IPS DF 6.9 (cell line): ENCODE measurements around the gene BCL2L1.

Source experiments
- DNase-seq: peaks from one replicate; pipeline ENCODE4 v3.0.0-alpha.2; 2013; ENCODE audit warnings: low read depth, low spot score
- H3K27ac ChIP-seq: one replicate; pipeline ENCODE4 v1.5.1; 2013; ENCODE audit warnings: low read length, control low read depth
- H3K27me3 ChIP-seq: 2 replicates; pipeline ENCODE4 v1.6.1; 2013; ENCODE audit warnings: mild to moderate bottlenecking, low read length; ENCODE audit not compliant: control insufficient read depth, insufficient read depth
- H3K36me3 ChIP-seq: 2 replicates; pipeline ENCODE4 v1.6.1; 2013; ENCODE audit warnings: low read length; ENCODE audit not compliant: control insufficient read depth, insufficient read depth
- H3K4me1 ChIP-seq: 2 replicates; pipeline ENCODE4 v1.6.1; 2013; ENCODE audit warnings: low read length; ENCODE audit not compliant: control insufficient read depth, insufficient read depth
- H3K4me3 ChIP-seq: 2 replicates; pipeline ENCODE4 v1.5.1; 2013; ENCODE audit warnings: mild to moderate bottlenecking, low read length
- H3K9me3 ChIP-seq: 2 replicates; pipeline ENCODE4 v1.6.1; 2013; ENCODE audit warnings: low read length, inconsistent platforms; ENCODE audit not compliant: control insufficient read depth, insufficient read depth
- WGBS: extraction: QIAGEN DNeasy Blood & Tissue Kit; methylation state at CpG from one replicate; pipeline ENCODE4 v1.1.7; 2013; ENCODE audit warnings: mixed read lengths, missing lambda C conversion rate; ENCODE audit not compliant: insufficient read length, insufficient coverage; 5-methylcytosine and 5-hydroxymethylcytosine counted together

Gene BCL2L1

GRCh38 chr20:31699801-31700728, 22.6 kb downstream of the BCL2L1 start:
- Histone ChIP-seq H3K27me3 (no peaks in the 10 kb centered on the region), H3K27ac (no peak overlapping the region), H3K36me3 (no peaks in the 10 kb centered on the region), H3K4me1 (0 out of 2 replicates have a peak, but pooled peaks cover 1% of the 10 kb centered on the region), H3K4me3 (no peak overlapping the region), H3K9me3 (no peaks in the 10 kb centered on the region)
- no CpG with 5 or more reads among the region's 7 CpGs for WGBS
- no peak for DNase-seq

- DNase-seq: no peak
- H3K27ac ChIP-seq: no peak overlapping the region
- no peaks in the 10 kb centered on the region for H3K27me3 ChIP-seq
- no CpG with 5 or more reads among the region's 6 CpGs for WGBS
- peaks cover 1% of the 10 kb centered on the region; the same call in 1 of the 2 replicates for H3K4me1 ChIP-seq
- H3K4me3 ChIP-seq: no peak overlapping the region
- H3K36me3 ChIP-seq: no peaks in the 10 kb centered on the region
- H3K9me3 ChIP-seq: no peaks in the 10 kb centered on the region
These were observed 23.6 kb downstream of the BCL2L1 start for GRCh38 chr20:31698803-31699718.

- WGBS: no CpG with 5 or more reads among the region's 8 CpGs
- H3K4me3 ChIP-seq: no peak overlapping the region
- H3K9me3 ChIP-seq: no peaks in the 10 kb centered on the region
- peaks cover 3% of the 10 kb centered on the region; the same call in 1 of the 2 replicates for H3K4me1 ChIP-seq
- no peaks in the 10 kb centered on the region for H3K27me3 ChIP-seq
- no peaks in the 10 kb centered on the region for H3K36me3 ChIP-seq
- no peak for DNase-seq
- no peak overlapping the region for H3K27ac ChIP-seq
These were observed 24.3 kb downstream of the BCL2L1 start for GRCh38 chr20:31698243-31698802.

GRCh38 chr20:31695849-31696804, 26.5 kb downstream of the BCL2L1 start:
- H3K4me1 ChIP-seq: peaks cover 3% of the 10 kb centered on the region; the same call in 1 of the 2 replicates
- DNase-seq: no peak
- H3K4me3 ChIP-seq: no peak overlapping the region
- no CpG with 5 or more reads among the region's 12 CpGs for WGBS
- no peaks in the 10 kb centered on the region for H3K9me3 ChIP-seq
- H3K36me3 ChIP-seq: no peaks in the 10 kb centered on the region
- no peak overlapping the region for H3K27ac ChIP-seq
- H3K27me3 ChIP-seq: no peaks in the 10 kb centered on the region

- Histone ChIP-seq H3K27ac (no peak overlapping the region), H3K36me3 (no peaks in the 10 kb centered on the region), H3K4me3 (no peak overlapping the region), H3K27me3 (no peaks in the 10 kb centered on the region), H3K9me3 (no peaks in the 10 kb centered on the region), H3K4me1 (peaks cover 3% of the 10 kb centered on the region; the same call in 1 of the 2 replicates)
- no peak for DNase-seq
- WGBS: no CpG with 5 or more reads among the region's 5 CpGs
These were observed 27.6 kb downstream of the BCL2L1 start for GRCh38 chr20:31694842-31695593.

- H3K27me3 ChIP-seq: no peaks in the 10 kb centered on the region
- H3K36me3 ChIP-seq: no peaks in the 10 kb centered on the region
- no peak overlapping the region for H3K4me3 ChIP-seq
- peaks cover 3% of the 10 kb centered on the region; the same call in 1 of the 2 replicates for H3K4me1 ChIP-seq
- DNase-seq: no peak
- WGBS: no CpG with 5 or more reads among the region's 4 CpGs
- no peaks in the 10 kb centered on the region for H3K9me3 ChIP-seq
- H3K27ac ChIP-seq: no peak overlapping the region
These were observed 28.5 kb downstream of the BCL2L1 start for GRCh38 chr20:31693987-31694661.

GRCh38 chr20:31693402-31693801, 29.3 kb downstream of the BCL2L1 start:
- H3K9me3 ChIP-seq: no peaks in the 10 kb centered on the region
- H3K27me3 ChIP-seq: no peaks in the 10 kb centered on the region
- no peak for DNase-seq
- H3K36me3 ChIP-seq: no peaks in the 10 kb centered on the region
- H3K4me1 ChIP-seq: peaks cover 3% of the 10 kb centered on the region; the same call in 1 of the 2 replicates
- no peak overlapping the region for H3K27ac ChIP-seq
- no CpG with 5 or more reads among the region's 6 CpGs for WGBS
- no peak overlapping the region for H3K4me3 ChIP-seq

- H3K4me1 ChIP-seq: peaks cover 3% of the 10 kb centered on the region; the same call in 1 of the 2 replicates
- no peaks in the 10 kb centered on the region for H3K27me3 ChIP-seq
- H3K27ac ChIP-seq: no peak overlapping the region
- H3K4me3 ChIP-seq: no peak overlapping the region
- no peaks in the 10 kb centered on the region for H3K9me3 ChIP-seq
- no peak for DNase-seq
- WGBS: no CpG with 5 or more reads among the region's 1 CpG
- no peaks in the 10 kb centered on the region for H3K36me3 ChIP-seq
These were observed 30.9 kb downstream of the BCL2L1 start for GRCh38 chr20:31691646-31692275.
